Putamen (tissue), 1 donor: Measurements from ENCODE around the gene CEP85L.
"Not testable (repeated sequence)": the region's sequence is repeated elsewhere in the genome, so short reads cannot be mapped to it uniquely, and the experiment has no call there.

Experiments
- DNase-seq: peaks from one replicate; pipeline ENCODE4 v3.0.0-alpha.2; 2016; ENCODE audit warnings: low spot score

The CEP85L gene

DNA sequence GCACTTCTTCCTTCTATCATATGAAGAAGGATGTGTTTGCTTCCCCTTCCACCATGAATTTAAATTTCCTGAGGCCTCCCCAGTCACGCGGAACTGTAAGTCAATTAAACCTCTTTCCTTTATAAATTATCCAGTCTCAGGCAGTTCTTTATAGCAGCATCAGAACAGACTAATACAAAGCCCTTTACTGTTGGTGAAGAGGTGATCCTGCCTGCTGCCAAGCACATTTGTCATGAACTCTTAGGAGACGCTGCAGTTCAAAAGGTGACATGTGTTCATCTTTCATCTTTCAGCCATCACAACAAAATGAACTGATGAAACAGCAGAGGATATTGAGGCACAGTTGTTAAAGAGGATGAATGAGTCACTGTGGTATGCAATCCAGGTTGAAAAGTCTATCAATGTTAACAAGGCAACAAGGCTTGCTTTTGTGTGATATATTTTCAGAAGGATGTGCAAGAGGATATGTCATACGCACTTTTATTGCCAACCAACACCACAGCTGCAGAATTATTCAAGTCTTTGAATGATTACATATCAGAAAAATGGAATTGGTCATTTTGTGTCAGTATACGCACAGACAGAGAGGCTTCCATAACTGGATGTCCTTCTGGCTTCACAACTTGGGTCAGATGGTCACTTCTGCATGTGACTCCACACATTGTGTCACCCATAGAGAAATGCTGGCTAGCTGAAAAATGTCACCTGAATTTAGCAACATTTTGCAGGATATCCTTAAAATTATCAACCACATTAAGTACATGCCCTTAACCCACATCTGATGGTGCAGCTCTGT, 155.7 kb downstream of the CEP85L start:
- DNase-seq, result no peak

DNA sequence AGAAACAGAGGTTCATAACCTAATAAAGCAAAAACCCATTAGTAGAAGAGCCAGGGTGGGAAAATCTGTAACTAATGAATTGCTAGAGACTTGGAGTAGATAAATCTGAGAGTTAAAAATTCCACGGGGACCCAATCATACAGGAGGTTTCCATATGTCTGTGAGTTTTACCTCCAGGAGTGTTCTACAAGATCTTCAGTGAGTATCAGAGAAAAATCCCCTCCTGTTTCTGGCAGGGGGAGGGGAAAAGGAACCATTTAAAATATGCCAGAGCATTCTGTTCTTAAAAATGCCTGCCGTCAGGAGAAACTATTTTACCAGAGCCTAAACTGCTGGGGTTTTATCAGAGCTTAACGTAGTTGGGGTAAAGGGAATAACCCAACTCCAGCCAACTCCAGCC, 157.3 kb downstream of the CEP85L start:
- no peak for DNase-seq

DNA sequence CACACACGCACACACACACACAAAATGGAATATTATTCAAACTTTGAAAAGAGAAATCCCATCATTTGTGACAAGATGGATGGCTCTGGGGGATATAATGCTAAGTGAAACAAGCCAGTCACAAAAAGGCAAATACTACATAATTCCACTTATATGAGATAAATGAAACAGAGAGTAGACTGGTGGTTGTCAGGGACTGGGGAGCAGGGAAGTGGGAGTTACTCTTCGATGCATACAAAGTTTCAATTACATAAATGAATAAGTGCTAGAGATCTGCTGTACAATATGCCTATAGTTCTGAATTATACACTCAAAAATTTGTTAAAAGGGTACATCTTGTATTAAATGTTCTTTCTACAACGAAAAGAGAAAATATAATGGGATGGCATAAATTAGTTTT, 161.4 kb downstream of the CEP85L start:
- no peak for DNase-seq

DNA sequence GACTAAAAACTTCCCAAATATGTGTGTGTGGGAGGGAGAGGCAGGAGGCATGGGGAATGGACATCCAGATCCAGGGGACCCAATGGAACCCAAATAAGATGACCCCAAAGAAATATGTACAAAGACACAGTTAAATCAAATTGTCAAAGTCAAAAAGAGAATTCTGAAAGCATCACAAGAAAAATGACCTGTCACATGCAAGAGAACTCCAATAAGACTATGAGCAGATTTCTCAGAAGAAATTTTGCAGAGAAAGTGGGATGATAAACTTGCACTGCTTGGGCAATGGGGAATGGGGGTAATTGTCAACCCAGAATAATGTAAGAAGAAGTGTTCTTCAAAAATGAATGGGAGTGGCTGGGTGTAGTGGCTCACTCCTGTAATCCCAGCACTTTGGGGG, 162.8 kb downstream of the CEP85L start:
- DNase-seq, result no peak

DNA sequence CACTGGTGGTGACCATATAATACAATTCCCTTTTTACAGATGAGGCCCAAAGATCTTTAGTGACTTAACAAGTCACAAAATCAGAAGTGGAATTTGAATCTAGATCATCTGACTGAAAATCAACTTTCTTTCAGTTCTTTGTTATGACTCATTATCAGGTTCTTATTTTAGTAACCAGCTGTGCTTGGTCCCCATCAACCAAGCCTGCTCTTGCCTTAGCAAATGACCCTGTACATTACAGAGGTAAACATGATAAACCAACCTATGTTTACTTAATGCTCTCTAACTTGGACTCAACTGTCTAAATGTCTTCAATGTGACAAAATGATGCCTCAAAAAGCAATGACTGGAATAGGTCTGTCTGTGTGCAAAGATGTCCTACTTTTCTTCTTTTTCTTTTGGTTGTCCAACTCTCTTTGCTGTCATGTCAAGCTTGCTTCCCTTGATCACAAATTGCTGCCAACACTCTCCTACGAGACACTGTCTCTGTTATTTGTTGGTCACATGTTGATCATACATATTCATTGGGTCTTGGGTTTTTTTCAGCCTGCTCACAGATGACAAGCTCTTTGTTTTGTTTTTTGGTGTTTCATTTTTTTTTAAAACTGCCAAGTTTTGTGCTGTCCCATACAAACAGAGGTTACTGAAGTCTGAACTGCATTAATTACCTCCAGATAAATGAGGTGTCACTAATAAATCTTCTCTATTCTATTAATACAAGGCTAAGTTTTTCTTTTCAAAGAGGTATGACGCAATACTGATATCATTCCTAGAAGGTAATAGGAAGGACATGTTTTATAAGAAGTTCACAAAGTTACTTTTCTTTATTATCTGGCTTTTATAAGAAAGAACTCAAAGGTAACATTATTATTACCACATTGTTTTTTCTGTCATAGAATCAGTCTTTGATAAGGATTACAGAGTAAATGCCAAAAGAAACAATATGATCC, 165.5 kb downstream of the CEP85L start:
- peak; percentile 90 for DNase-seq

DNA sequence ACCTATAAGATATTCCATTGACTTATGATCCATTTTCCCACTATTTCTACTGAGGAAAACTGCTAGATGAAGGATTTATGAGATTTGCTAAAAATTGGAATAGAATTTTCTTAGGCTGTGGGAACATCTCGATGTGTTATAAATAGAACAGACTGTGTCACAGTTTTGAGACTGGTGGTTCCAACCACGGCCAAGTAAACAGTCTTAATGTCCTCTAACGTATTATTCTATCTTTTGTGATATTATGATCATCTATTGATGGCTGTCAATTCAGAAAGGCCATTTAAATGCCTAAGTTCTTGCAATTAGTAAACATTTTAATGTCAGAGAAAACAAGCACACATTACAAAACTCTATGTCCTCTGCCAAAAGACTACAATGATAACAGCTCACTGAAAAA, 174.8 kb downstream of the CEP85L start:
- DNase-seq, result no peak

DNA sequence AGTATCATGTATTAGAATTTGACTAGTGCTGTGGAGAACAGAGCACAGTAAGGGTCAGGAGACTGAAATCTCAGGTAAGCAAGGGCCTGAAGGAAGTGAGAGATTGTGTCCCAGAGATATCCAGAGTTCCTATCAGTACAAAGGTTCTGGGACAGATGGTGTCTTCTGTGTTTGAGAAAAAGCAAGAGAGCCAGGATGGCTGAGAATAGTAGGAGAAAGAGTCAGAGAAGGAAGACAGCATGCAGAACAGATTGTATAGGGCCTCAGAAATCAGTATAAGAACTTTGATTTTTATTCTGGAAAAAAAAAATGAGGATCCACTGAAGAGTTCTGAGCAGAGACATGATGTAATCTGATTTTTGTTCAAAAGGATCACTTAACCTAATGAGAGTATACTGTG, 178.1 kb downstream of the CEP85L start:
- DNase-seq, result no peak

DNA sequence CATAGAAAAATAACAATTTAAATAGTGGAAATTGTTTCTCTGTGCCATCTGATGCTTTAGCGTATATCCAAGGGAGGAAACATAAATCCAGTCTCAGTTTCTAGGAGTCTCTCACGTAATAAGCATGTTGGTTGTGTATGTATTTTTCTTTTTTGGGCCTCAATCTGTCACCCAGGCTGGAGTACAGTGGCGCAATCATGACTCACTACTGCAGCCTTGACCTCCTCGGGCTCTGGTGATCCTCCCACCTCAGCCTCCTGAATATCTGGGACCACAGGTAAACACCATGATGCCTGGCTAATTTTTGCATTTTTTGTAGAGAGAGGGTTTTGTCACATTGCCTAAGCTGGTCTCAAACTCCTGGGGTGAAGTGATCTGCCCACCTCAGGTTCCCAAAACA, 181.9 kb downstream of the CEP85L start:
- DNase-seq, result no peak

DNA sequence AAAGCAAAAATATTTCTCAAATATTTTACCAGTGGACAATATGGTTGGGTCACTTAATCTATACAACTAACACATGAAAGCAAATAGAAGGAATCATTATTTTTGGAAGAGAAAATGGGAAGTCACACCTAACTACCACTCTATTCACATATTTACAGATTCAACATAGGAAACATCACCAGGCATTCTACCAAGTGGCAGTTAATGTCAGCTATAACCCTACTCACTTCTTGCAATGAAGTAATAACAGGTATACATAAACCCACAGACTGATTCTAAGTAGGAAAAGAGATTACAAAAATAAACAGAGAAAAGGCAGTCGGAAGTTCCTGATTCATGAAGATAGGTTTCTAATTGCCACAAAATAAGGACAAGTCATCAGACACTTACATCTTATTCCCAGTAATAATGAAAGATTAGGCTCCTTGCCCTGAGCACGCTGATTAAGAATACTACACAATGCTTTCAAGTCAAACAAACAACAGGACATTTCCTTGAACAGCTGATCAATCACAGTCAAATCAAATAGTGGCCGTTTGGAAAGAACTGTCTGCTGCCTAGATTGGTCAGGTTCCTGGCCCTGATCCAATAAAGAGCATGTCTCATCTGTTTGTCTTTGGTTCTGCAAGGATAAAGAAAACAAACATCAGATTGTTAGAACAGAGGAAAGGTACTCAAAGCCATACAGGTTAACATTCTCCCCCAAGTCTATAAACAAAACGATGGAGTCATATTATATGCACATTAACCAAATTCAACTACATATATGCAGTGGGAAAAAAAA, 182.5 kb downstream of the CEP85L start:
- no peak for DNase-seq

DNA sequence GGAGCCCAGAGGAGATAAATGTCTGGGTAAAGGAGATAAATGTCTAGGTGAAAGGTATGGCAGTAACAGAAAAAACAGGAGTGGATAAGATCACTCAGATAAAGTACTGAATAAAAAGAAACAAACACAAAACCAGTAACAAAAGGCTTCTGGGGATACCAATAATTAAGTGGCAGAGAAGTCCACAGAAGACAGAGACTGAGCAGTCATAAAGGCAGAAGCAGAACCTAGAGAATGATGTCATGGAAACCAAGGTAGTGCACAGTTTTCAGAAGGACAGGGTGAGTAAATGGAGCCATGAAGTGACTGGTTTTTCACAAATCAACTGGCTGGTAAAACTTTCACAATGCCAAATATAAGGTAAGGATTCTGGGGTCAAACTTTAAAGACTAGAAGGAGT, 184.2 kb downstream of the CEP85L start:
- DNase-seq, result no peak

DNA sequence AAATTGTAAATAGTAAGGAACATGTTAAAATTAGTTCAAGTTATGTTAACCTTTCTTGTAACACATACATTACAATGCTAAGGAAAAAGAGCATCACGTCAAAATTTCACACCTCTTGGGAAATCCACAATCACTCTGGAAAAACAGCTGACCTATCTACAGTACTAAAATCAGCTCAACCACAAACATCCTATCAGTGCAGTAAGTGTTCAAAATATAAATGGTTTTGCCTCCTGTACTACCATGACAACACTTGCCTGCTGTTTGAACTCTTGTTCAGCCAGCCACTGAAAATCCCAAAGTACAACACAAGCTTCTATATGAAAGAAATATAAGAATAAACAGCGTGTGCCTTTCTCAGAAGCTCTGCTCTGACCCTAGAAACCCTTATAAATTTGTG, 186.8 kb downstream of the CEP85L start:
- no peak for DNase-seq

DNA sequence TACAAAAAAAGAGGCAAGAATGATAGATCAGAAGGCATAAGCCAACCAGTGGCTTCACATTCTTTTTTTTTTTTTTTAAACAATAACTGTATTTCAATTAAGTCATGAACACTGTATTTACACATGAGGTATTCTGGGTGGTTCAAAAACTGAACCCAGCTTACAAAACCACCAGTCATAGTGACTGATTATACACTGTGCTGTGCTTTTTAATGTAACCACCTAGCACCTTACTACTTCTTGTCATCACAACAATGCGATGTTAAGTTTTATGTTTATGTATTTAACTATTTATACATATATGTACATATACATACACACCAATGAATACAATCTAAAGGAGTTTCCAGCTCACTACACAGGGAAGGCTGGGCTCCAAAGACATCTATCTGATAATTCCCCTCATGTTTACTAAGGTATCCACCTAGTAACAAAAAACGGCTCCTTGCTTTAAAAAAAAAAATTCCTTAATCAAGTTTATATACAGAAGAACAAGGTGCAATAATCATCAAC, 190.4 kb downstream of the CEP85L start:
- no peak for DNase-seq

DNA sequence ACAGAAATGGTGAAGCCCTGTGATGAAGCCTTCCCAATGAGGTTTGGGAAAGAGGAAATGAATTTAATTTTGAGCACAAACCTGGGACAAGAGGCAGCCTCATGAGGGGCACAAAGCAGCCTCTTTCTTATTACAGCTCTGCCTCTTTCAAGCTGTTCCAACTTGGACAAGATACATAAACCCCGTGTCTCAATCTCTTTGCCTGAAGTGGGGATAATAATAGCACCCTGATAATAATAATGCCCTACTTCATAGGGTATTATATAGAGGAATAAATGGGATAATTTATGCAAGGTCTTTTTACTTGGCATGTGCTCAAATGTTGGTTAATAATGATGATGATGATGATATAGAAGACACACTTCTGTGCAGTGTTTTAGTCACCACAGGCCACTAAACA, 194.4 kb downstream of the CEP85L start:
- DNase-seq, result no peak

DNA sequence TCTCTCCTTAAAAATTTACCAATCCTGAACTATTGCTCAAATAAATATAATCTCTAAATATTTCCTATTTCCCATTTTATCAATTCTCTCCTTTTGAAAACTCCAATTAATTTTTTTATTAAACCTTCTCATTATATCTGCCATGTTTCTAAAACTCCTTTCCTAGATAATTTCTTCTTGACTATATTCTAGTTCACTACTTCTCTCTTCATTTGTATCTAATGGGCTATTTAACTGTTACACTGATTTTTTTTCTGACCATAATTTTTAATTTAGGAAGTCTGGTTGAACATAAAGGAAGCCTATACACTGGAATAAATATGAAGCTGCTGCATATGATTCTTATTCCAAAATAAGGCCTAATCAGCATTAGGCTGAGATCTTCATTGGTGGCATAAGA, 199.6 kb downstream of the CEP85L start:
- no peak for DNase-seq

DNA sequence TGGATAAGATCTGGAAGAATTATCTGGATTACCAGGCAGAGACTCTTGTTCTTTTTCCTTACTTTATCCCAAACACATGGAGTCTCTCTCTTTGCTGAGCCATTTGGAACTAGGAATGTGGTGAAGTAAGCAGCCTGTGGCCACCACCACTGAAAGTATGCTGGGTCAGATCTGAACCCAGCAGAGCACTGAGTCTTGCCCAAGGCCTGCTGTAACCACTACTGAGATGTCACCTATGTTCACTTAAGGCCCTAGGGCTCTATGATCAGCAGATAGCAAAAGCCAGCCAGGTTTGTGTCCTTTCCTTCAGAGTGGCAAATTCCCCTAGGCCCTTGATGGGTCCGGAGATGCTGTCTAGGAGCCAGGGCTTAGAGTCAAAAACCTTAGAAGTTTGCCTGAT, 206.6 kb downstream of the CEP85L start:
- no peak for DNase-seq

DNA sequence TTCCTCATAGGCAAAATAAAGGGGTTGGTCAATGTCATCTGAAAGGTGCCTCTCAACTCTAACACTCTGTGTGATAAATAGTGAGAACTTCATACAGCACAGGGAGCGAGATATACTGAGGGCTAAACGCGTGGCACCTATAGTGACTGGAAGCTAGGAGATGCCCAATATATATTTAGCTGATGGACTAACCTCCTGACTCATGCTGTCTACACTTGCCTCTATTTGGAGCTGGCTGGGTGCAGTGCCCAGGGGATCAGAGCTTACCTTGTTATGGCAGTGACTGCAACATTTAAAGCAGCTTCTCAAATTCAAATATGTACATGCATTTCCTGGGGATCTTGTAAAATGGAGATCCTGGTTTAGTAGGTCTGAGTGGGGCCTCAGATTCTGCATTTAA, 214.9 kb downstream of the CEP85L start:
- no peak for DNase-seq

DNA sequence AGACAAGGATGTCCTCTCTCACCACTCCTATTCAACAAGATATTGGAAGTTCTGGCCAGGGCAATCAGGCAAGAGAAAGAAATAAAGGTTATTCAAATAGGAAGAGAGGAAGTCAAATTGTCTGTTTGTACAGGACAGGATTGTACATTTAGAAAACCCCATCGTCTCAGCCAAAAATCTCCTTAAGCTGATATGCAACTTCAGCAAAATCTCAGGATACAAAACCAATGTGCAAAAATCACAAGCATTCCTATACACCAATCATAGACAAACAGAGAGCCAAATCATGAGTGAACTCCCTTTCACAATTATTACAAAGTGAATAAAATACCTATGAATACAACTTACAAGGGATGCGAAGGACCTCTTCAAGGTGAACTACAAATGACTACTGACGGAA, 217.2 kb downstream of the CEP85L start:
- not testable (repeated sequence) for DNase-seq

DNA sequence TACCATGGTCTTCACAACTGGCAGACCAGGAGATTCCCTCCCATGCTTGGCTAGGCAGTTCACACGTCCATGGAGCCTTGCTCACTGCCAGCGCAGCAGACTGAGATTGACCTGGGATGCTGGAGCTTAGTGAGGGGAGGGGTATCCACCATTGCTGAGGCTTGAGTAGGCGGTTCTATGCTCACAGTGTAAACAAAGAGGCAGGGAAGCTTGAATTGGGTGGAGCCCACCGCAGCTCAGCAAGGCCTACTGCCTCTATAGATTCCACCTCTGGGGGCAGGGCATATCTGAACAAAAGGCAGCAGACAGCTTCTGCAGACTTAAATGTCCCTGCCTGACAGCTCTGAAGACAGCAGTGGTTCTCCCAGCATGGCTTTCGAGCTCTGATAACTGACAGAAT, 230.1 kb downstream of the CEP85L start:
- not testable (repeated sequence) for DNase-seq

DNA sequence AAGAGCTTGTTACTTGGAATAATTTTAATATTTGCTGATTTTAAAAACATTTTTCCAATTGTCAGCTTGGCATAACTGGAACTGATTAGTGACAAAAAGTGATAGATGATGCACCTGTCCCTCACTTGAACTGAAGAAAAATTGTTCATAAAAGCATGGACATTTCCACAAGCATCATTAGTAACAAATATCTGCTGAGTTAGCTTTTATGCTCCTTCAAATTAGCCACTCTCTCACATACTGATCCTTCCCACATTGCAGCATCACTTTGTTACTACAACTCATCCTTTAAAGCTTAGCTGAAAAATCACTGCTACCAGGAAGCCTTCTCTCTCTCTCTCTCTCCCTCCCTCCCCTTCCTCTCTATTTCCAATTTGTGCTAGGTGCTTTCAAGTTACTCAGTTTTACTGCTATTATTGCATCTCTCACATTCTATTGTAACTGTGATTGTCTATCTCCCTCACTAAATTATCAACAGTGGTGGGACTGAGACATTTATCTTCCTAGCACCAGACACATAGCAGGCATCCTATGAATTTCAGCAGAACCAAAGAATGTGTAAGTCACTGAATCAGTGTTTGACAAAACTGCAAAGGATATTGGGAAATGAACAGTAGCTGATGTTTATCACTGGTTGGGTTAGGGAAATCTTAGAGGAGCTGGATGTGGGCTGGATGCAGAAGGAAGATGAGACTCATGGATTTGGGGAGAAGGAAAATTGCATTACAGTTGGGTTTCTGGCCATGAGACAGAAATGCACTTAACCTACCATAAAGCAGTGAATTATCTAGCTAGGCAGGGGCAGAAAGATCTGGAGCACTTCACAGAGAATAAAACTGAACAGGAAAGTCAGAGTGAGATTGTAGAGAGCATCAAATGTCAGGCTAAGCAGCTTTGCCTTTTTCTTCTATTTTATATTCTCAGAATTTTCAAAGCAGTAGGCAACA, 231.7 kb downstream of the CEP85L start:
- no peak for DNase-seq
